Keratinocyte (primary cell): ENCODE data around the gene GGCX.

Experiments used
- EZH2 ChIP-seq: IDR thresholded peaks from one replicate; pipeline ENCODE4 v1.6.1; 2012; ENCODE audit warnings: inconsistent platforms, mild to moderate bottlenecking, low read length, moderate library complexity
- TF ChIP-seq, protein P1 (sequence below), 3 experiments: IDR thresholded peaks in 1 of 3; conservative IDR thresholded peaks in 1 of 3; optimal IDR thresholded peaks in 1 of 3; 2 replicates in 2 of 3; 3 replicates in 1 of 3; pipeline versions ENCODE3 to v1.5.1; 2011; ENCODE audit warnings: low read length in 3 of 3, mild to moderate bottlenecking in 3 of 3, moderate library complexity in 2 of 3, control low read depth in 1 of 3, inconsistent platforms in 1 of 3; ENCODE audit not compliant: insufficient read depth in 2 of 3; ENCODE audit errors: extremely low read depth in 1 of 3

GRCh38 chr2:85584354-85584856, 23.1 kb upstream of the GGCX start, which contains the start of gene VAMP5:
- TF ChIP-seq, protein P1, sequence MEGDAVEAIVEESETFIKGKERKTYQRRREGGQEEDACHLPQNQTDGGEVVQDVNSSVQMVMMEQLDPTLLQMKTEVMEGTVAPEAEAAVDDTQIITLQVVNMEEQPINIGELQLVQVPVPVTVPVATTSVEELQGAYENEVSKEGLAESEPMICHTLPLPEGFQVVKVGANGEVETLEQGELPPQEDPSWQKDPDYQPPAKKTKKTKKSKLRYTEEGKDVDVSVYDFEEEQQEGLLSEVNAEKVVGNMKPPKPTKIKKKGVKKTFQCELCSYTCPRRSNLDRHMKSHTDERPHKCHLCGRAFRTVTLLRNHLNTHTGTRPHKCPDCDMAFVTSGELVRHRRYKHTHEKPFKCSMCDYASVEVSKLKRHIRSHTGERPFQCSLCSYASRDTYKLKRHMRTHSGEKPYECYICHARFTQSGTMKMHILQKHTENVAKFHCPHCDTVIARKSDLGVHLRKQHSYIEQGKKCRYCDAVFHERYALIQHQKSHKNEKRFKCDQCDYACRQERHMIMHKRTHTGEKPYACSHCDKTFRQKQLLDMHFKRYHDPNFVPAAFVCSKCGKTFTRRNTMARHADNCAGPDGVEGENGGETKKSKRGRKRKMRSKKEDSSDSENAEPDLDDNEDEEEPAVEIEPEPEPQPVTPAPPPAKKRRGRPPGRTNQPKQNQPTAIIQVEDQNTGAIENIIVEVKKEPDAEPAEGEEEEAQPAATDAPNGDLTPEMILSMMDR (optimal IDR thresholded peaks at IDR 0.05 in 1 of 3, IDR thresholded peaks at IDR 0.05 in 1 of 3, conservative IDR thresholded peaks at IDR 0.05 in 1 of 3; ENCODE audit: extremely low read depth in 1 of 3, insufficient read depth in 2 of 3, low read length in 3 of 3): no peak
- TF ChIP-seq EZH2: no peak
